GM19467 (cell line): Measurements from ENCODE around the gene PTMS.

Experiments
- ATAC-seq: cut with Tn5 transposase; IDR thresholded peaks from one replicate; pipeline ENCODE4 v1.9.1; 2021; ENCODE audit warnings: mild to moderate bottlenecking, moderate library complexity; ENCODE audit not compliant: unreplicated experiment

PTMS gene

DNA sequence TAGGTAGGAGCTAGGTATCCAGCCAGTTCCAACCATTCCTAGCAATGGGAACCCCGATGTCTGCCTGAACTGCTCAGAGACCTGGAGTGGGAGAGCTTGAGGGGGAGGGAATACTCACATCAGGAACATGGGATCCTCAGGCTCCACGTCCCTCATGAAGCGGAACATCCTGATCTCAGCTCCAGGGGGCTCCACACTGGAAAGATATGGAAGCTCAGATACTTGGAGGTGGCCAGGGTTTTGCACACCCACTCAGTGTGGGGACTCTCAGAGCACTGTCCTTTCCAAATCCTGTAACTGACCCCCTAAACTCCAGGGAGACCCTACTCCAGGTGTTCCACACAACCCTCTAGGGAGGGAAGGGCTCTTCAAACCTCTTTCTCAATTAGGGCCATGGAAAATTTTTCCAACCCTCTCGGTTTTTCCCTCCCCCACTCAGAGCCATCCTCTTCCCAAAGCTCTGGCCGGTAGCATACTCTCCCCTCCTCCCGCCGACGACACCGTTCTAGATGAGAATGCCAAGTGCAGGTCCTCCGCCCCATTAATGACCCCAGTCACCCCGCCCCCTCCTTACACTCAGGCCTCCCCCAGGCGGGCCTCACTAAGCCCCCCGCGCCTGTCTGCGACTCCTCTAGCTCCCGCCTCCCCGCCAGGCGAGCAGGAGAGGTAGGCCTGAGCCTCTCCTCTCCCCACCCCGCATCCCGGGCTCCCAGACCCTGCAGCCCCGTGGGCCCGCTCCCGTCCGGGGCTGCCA lies 13.8 kb upstream of the PTMS start:
- no peak for ATAC-seq

DNA sequence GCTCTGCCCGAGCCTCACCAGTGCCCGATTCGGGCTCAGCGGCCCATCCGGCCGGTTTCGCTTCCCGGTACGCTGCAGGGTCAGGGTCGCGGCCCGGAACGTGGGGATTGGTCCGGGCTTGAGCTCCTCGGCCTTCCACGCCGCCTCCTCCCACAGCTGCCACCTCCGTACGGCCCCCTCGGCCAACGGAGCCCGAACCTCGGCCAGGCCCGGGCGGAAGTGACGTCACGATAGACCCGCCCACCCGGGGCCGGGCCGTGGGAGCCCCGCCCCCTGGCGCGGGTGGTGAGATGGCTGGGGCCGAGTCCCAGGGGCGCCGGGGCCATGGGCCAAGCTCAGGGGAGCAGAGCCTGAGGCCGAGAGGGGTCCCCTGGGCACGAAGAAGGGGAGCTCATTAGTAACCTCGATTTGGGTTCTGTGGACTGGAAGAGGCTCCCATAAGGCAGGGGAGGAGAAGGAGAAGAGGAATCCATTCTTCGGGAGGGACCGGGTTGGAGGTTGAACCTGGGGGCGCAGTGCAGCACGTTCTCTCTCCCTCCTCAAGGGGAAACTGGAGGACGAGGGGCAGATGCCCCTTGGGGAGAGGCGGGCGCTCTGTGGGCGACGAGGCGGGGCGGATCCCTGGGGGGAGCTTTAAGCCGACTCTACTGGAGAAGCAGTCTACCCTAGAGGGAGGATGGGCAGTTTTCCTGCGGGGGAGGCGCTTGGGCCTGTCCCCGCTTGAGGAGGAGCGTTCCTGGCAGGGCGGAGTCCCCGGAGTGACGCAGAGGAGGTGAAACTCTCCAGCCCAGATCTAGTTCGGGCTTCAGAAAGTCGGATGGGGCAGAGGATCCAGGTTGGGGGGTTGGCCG lies 13.0 kb upstream of the PTMS start, which contains the start of gene MLF2:
Gene MLF2, minus strand, starts transcription at position 221 of the 851 bp plus-strand sequence. CDS start 807 bp downstream, outside the sequence.
- ATAC-seq: peak; percentile 91

DNA sequence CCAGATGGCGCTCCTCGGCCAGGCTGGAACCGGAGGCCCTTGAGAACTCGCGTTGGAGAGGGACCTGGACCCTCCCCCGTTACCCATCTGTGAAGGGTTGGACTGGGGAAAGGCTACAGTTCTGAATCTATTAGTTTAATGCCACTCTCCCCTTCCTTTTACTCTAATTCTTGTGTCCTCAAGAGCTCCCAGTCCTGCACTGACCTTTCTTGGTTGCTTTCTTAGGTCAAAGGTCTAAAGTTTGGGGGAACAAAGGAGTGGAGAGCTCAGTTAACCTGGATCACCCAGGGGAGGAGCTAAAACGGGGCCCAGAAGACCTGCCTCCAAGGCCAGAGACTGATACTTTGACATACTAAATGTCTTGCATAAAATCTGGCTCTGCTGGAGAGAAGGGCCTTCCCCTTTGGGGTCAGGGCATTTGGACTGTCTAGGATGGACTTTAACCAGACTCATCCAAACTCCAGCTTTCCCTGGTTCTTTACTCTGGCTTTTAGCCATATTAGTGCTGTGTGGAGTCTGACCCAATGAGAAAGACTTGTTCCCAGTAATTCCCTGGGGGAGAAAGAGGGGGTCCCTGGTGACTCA lies 12.3 kb upstream of the PTMS start:
- ATAC-seq: no peak

DNA sequence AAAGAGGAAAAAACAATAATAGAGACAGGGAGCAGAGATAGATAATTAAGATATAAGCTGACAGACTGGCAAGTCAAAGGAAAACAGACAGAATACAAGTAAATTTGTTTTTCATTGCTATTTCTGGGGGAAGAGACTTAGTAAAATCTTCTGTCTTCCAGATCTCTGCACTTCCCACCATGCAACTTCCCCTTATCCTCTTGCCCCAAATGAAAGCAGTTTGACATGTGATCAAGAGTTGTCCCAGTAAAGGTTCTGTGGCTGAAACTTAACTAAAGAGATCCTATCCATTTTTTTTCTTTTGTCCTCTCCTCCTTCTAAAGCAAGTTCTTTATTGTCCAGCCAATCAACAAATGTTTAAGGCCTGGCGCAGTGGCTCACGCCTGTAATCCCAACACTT lies 11.8 kb upstream of the PTMS start:
- no peak for ATAC-seq

DNA sequence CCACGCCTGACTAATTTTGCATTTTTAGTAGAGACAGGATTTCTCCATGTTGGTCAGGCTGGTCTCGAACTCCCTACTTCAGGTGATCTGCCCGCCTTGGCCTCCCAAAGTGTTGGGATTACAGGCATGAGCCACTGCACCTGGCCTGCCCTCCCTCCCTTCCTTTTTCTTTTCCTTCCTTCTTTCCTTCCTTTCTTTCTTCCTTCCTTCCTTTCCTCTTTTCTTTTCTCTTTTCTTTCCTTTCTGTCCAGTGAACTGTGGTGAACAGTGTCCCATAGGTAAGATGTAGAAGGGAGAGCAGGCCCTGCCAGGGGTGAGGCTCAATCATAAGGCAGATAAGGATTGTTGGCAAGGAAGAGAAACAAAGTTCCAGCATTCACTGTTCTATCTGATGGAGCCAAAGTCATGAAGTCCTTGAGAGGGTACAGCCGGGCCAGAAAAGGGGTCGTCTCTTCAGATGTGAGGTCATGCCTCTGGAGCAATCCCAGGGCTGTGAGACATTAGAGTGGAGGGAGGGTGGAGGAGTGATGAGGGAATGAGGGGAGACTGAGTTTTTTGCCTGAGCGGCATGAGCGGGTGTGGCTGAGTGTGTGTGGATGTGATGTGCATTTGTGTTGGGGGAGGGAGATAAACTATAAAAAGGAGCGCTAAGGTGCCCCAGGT lies 9.0 kb upstream of the PTMS start:
- no peak for ATAC-seq

DNA sequence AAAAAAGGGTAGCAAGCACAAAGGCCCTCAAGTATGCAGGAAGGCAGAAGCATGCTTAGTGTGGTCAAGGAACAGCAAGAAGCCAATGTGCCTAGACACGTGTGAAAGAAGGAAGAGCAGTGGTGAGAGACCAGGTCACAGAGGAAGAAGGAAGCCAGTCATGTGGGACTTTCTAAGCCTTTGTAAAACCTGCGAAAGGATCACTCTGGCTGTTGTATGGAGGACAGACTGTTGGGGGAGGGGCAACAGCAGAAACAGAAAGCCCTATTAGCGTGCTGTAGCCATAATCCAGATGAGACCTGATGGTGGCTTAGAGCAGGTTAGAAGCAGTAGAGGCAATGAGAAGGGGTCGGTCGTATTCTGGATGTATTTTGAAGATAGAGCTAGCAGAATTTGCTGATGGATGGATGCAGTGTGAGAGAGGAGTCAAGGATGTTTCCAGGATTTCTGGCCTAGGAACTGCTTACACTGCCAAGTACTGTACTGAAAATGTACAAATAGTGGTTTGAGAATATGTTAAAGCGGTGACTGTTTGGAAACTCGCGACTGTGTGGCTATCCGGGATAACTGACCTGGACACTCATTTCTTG lies 7.6 kb upstream of the PTMS start:
- ATAC-seq: no peak

DNA sequence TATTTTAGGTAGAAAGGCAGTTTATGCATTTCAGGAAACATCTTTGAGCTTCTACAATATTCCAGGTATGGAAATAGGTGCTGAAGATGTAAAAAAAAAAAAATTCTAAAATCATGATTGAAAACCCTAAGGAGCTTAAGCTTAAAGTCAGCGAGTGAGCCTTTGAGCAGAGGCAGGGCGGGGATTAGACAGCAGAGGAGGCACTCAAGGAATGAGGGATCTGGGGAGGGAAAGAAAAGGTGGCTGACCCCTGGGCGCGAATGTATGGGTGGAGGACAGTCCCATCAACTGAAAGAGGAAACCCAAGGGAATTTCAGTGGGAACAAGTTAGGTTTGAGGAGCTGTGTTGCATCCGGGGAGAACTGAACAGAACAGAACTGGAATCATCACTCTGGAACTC lies 6.4 kb upstream of the PTMS start:
- ATAC-seq: no peak

DNA sequence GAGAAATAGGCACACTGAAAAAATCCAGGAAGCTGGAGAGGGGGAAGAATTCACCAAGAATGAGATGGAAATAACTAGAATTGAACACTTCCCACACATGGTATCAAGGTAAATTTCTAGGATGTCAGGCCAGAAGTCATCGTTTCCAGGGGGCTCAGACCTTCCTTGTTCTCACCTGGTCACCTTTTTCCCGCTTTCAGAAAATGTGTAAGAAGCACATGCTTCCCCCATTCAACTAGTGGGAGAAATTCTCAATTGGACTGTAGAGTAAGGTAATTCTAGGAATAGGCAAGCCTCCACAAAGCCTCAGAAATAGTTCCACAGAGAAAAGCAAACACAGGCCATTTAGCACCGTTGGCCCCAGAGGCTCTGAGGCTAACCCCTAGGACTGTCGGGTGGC lies 2.8 kb upstream of the PTMS start:
- no peak for ATAC-seq

DNA sequence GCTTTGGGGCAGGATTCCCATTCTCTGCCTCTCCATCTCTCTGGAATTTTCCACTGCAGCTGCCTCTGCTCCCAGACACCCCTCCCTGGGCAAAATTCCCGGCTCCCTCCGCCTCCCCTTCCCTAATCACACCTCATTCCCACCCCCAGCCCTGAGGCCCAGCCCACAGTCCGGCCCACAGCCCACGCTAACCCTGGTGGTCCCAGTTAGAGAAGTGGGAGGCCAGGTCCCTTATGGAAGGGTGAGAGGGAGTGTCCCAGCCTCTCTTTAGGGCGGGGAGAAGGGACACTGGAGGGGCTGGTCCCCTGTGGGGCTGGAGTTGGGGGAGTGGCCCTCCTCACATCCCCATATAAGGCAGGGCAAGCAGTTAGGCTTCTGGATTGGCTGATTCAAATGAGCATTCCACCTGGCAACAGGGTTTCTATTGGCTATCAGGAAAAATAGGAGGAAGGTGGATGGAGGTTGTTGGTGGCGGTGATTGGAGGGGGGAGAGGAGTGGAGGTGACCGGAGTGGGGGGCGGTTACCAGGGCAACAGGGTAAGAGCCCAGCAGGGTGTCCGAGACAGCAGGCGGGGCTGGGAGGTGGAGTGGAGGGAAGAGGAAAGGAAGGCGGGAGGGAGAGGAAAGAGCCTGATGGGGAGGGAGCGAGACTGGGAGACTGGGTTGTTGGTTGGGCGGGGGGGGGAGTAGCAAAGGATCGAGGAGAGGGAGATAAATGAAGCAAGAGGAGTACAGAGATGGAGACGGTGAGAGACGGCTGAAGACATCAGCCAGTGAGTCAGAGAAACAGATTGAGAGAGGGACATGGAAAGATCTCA lies 1.9 kb upstream of the PTMS start:
- peak; percentile 63 for ATAC-seq

DNA sequence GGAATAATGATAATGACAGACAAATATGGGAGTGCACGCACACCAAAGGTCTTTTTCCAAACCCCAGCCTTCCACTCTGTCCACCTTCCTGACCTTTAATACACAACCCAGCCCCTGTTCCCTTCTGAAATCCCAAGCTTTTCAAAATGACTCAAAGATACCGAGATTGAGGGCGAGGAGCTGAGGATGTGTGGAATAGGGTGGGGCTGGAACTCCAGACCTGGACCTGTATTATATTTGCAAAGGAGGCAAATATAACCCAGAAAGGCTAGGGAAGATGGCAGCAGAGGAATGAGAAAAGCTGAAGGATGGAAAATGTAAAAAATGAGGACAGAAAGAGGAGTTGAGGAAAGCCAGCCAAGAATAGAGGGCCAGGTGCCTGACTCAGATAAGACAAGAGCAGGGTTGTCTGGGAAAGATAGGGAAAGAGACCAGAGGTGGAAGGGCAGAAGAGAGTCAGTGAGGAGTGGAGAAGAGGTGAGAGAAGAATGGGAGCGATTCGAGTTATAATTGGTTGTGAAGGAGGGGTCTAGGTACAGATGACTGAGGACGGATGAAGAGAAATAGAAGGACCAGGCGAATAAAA lies 1.0 kb upstream of the PTMS start:
- ATAC-seq: no peak

DNA sequence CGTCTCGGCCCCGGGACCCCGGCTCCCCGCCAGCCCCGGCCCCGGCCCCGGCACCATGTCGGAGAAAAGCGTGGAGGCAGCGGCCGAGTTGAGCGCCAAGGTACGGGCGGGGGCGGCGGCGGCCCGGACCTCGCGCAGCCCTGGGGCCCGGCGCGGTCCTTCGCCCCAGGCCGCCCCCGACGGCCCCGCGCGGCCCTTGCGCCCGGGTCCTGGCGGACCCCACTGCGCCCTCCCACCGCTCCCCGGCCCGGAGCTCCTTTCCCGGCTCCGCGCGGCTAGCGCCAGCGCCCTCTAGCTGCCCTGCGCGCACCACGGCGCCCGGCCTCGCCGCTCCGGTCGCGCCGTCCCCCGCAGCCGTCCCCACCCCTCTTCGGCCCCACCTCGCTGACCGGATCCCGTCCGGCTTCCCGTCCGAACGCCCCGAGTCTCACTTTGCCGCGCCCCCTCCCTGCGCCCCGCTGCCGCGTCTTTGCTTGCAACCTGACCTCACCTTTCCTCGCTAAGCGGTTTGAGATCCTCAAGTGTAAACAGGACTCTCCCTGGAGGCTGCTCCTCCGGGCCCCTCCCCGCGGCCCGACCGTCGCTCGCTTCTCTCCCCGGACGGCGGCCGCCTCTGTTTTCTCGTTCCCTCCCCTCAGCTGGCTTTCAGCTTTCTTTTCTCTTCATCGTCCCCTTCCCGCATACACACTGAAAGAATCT lies 637 bp downstream of the PTMS start:
- no peak for ATAC-seq

DNA sequence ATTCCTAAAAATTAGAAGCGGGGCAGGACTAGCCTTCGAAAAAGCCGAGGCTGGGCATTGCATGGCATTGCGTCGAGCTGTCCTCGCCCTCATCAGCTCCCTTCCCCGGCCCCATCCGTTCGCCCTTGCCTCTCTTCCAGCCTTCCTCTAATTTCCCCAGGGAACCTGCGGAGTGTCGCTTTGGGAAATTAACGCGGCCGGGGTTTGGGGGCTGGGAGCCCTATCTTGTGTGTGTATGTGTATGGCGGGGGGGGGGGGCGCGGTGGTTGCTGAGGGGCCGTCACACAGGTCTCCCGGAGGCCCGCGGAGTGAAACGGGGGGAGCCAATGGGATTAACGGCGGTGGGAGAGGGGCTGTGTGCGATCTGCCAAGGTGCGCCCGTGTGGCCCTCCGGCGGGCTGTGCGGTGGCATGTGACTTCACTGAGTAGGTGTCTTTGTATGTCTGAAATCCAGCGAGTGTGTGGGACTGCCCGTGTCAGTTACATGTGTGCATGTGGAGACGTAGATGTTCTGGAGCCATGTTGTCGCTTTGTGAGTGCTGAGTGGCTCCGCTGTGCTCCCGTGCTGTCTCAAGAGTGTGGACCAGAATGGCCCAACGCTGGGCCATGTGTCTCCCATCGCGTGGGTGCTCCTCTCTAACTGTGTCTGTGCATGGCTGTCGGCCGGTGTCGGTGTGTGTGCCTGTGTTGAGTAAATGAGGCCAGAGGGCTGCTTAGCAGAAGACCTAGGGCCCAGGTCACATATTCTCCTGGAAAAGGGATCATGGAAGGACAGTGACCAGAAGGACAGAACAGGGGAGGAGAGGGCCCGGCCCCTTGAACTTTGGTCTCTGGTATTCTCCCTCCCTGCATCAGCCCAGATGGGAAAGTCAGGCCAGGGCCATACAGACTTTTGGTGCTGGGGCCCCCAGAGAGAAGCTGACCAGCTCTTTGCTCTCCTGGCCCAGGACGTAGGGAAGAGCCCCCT lies 1.5 kb downstream of the PTMS start:
- ATAC-seq: no peak

DNA sequence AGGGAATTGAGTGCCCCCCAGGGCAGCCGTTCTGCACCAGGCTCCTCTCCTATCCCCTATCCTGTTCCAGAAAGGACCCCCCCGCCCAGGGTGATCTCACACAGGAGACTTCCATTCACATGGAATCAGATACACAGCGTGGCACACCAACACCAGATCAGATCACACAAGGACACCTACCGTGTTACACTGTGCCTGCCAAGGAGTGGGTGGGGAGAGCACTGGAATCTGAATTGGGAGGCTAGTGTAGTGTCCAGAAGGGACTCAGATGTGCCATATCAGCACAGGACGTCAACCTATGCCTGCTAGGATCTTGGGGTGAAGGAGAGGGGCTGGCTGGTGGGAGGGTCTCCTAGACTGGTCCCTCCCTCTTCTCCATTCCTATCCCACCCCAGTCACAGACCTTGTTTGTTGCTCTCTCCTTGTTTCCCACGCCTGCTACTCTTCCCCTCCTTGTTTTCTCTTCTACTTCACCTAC lies 2.3 kb downstream of the PTMS start:
- no peak for ATAC-seq

DNA sequence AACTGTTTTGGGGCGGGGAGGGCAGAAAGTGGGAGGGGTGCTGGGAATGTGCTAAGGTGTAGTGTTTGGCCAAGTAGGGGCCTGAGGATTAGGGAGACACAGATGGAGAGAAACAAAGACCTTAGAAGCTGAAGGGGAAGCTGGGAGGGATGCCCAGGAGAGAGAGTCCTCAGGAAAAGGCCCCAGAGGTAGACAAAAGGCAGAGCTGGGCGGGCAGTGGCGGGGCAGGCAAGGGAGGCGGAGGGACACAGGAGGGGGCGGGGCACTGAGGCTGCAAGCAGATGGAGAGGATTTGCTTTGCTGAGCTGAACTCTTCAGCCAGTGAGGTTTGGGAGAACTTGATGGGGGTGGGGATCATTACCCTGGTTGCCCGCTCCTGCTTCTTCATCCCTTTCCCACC lies 2.8 kb downstream of the PTMS start:
- no peak for ATAC-seq

DNA sequence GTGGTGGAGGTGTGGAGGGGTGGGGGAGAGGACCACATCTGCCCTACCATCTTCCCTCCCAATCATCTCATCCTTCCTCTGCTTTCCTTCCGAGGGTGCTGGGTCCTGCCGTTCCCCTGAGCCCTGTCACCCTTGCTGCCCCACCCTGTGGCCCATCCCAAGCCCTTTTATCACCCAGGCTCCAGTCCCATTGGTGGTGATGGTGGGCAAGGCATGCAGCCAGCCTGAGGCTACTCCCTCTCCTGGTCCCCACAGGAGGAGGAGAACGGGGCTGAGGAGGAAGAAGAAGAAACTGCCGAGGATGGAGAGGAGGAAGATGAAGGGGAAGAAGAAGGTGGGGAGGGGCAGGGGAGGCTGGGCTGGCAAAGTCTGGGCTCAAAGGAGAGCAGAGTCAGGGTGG lies 3.5 kb downstream of the PTMS start:
- no peak for ATAC-seq

DNA sequence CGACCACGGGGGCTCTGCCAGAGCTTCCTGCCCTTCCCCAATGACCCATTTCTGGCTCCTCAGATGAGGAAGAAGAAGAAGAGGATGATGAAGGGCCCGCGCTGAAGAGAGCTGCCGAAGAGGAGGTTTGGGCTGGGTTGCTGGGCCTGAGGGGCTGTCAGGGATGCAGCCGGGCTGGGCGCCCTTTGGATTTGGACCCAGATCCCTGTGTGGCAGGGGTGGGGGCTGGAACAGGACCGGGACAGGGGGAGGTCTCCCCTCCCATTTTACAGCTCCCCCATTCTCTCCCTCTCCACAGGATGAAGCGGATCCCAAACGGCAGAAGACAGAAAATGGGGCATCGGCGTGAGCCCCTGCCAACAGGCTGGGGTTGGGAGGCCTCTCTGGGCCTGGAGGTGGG lies 3.9 kb downstream of the PTMS start:
- no peak for ATAC-seq

DNA sequence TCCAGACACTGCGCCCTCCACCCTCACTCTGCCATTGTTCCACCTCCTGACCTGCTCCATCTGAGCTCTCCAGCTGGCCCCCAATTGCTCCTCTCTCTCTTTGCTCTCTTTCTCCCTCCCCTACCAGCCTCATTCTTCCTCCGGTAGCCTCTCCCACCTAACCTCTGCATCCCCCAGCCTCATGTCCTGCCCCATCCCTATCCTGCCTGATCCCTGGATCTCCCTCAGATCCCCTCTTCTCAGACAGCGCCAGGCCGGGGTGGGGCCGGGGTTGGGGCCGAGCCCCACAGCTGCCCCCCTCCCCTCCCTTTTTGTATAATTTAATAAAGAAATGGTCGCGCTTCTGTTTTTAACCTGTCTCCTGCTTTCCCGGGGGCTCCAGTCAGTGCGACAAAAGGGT lies 4.4 kb downstream of the PTMS start:
- no peak for ATAC-seq

DNA sequence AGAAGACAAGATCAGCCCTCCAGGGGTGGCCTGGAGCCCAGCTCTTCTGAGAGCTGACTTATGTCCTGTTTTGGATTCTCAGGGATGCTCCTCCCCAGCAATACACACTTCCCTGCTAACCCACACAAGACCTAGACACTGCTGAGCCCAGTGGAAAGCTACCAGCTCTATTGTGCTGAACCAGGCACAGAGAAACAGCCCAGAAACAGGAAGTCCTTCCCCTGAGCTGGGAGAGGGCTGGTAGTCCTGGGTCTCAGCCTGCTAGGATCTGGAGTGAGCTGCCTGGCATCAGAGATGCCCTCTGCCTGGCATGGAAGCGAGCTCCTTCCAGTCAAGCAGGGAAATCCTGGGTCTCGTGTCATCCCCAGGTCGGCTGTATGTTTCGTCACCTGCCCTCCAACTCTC lies 4.9 kb downstream of the PTMS start:
- ATAC-seq: no peak
